RKO (cell line): ENCODE measurements around the gene VPS4B.
"Not testable (repeated sequence)": the region's sequence is repeated elsewhere in the genome, so short reads cannot be mapped to it uniquely, and the experiment has no call there.

ENCODE experiments used
- DNase-seq: peaks from one replicate; pipeline ENCODE4 v3.0.0-alpha.2; 2016; ENCODE audit warnings: low spot score

The VPS4B gene

DNA sequence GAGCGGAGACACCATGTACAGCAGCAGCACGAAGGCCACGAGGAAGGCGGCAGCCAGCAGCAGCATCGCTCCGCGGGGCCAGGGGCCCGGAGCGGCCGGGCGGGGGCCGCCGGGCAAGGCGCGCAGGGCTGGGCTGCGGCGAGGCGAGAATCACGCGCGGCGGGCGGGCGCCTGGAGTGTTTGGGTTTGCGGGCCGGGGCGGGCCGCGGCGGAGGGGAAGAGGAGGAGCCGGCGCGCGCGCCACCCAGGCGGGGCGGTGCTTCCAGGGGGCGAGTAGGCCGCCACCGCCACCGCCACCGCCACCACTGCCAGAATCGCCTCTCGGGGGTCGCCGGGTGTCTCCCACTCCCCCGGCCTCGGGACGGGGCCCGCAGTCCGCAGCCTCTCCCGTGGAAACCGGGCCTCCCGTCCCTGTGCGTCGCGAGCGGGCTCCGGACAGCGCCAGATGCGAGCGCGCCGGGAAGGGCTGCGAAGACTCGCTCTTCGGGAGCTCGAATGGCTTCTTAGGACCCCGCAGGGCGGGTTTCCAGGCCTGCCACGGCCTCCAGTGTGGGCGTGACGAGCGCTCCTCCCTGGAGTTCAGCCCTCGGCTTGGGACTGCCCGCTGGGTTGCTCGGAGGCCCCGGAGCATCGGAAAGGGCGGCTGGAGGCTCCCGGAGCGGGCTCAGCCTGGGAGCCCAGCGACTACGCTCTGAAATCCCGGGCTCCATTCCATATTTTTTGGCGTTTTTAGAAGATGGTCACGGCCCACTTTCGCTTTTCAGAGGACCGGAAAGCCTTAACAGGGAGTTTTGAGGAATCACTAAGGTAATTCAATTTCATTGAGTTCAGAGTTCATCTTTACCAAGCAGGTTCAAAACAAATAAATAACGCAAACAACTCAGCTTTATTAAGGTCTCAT lies 55.0 kb downstream of the VPS4B start, which contains the start of gene KDSR:
Gene KDSR (minus strand): TSS at position 154 of the 901 bp plus-strand sequence. CDS start 88 bp downstream, at position 66.
- DNase-seq = peak; percentile 97

DNA sequence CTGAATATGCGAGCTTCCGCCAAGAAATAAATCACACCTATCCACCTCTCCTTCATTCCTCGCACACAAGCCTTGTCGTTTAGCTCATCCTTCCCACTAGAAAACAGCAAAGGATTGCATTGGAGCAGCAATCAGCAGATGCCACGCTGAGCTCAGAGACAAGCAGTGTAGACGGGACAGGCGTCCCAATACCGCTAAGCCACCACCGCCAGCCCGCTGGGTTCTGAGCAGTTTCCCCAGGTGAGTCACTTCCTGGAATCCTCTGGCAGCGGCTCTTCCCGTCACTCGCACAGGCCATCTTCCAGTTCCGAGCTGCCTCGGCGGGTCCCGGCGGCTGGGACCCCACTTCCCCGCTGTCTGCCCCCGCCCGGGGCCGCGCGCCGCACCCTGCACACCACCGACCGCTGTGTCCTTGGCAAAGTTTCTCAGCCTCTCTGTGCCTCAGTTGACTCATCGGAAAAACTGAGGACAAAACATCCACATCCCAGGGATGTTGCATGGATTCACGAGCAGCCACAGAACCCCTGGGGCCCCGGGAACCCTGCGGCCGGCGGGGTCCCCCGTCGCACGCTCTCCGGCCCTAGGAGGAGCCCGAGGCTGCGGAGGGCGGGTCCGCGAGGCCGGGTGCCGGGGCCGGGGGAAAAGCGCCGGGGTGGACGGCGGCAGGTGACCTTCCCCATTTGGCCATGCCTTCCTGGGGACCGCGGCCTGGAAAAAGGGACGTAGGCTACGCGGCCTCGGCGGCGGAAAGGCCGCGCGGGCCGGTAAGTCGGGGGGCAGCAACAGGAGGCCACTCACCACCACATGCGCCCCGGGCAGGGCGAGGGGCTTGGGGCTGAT lies 55.8 kb downstream of the VPS4B start:
- peak; percentile 92 for DNase-seq

- DNase-seq = peak; percentile 48
Observed at GRCh38 chr18:63365876-63366212, 56.4 kb downstream of the VPS4B start.

GRCh38 chr18:63363951-63364350 lies 58.3 kb downstream of the VPS4B start:
- DNase-seq = no peak

- DNase-seq = not testable (repeated sequence)
Observed at GRCh38 chr18:63363420-63363819, 58.9 kb downstream of the VPS4B start.

GRCh38 chr18:63356272-63356896 lies 65.9 kb downstream of the VPS4B start:
- DNase-seq = no peak

GRCh38 chr18:63350230-63350629 lies 72.0 kb downstream of the VPS4B start:
- DNase-seq = no peak

- no peak for DNase-seq
Observed at GRCh38 chr18:63348508-63349136, 73.7 kb downstream of the VPS4B start.

DNA sequence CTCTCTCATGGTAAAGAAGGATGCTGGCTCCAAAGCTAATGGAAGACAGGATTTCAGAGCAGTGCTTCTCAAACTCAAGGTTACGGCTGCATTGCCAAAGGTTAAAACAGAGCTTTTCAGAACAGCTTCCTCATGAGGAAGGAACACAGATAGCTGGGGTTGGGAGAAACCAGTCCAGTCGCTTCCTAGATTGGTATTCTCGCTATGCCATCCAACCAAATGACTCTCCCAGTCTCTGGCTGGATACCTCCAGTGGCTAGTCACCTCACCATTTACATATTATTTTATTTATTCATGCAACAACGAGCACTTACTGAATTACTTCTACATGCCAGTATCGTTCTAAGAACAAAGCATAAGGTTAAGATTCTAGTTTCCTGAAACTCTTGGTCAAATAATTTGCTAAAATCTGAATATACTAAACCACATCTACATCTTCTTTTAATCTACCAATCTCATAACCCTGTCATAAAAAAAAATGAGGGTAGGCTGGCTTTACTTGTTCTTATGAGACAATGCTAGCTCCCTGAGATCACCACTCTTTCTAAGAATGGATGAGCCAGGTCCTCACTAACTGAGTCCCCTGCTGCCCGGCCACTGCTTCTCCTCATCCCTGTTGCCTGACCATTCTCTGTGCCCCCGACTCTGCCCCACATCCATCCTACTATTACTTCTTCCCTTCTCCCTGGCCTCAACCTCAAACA lies 75.6 kb downstream of the VPS4B start:
- DNase-seq = no peak

DNA sequence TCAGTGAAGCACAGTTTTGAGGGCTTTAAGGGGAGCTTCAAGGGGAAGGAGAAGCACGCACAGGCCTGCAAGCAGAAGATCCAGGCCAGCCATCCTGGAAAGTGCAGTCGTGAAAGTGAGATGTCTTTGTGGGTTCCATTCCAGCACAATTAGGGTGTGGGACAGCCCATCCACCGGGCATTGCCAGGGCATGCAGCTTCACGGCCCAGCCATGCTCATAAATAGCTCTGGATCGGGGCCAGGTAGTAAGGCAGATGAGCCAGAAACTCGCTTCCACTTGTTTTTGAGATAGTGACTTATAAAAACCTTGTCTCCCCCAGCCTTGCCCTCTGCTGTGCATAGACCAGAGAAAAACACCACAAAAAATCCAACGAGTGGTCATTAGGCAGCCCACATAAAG lies 76.2 kb downstream of the VPS4B start:
- DNase-seq = no peak

DNA sequence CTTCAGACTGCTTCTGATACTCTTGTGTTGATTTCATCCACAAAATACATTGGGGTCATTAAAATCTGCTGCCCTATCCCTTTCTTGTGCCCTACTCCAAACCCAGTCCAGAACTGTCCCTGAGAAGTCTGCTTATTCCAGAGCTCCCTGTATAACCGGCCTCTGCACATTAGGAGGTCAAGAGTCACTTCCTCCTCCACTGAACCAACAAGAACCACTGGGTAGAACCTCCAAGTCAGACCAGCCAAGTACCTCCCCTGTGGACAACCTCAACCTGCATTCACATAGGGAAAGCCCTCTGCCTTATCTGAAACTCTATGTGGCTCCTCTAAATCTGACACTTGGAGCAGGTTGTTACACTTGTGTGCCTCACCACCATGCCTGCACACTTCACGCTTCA lies 77.4 kb downstream of the VPS4B start:
- no peak for DNase-seq

- DNase-seq = no peak
Observed at GRCh38 chr18:63344263-63344662, 78.0 kb downstream of the VPS4B start.

GRCh38 chr18:63342206-63342605 lies 80.1 kb downstream of the VPS4B start:
- no peak for DNase-seq

- DNase-seq = peak; percentile 50
Observed at GRCh38 chr18:63339920-63340484, 82.3 kb downstream of the VPS4B start.
